Tibial nerve (tissue), 4 donors: ENCODE data around the gene SLIT3. TPM values are rescaled to one million over a fixed set of nuclear protein-coding genes. Genes with fewer than 3 reads are reported as not detected.

ENCODE experiments used
- DNase-seq, 2 donors: peaks; one replicate each; pipeline ENCODE4 v3.0.0-alpha.2; 2019; ENCODE audit warnings: low spot score in 2 of 2
- H3K27ac ChIP-seq, 4 donors: fragments of 200-600 bp; sonication (generic) in 3 of 4; one replicate each; pipeline ENCODE4 v1.5.1; 2017 to 2019; ENCODE audit warnings: mild to moderate bottlenecking in 1 of 4
- H3K27me3 ChIP-seq, 2 donors: fragments of 200-600 bp; sonication (generic) in 1 of 2; one replicate each; pipeline versions ENCODE4 v1.5.1 to v1.6.0; 2017 to 2019
- H3K36me3 ChIP-seq, 3 donors: fragments of 200-600 bp; sonication (generic); one replicate each; pipeline ENCODE4 v1.5.1; 2018 to 2019
- H3K4me1 ChIP-seq, 4 donors: fragments of 200-600 bp; sonication (generic) in 3 of 4; one replicate each; pipeline ENCODE4 v1.5.1; 2017 to 2019
- H3K4me3 ChIP-seq, 4 donors: fragments of 200-600 bp; sonication (generic) in 3 of 4; one replicate each; pipeline ENCODE4 v1.5.1; 2017 to 2019; ENCODE audit warnings: mild to moderate bottlenecking in 1 of 4, moderate library complexity in 1 of 4
- H3K9me3 ChIP-seq, 4 donors: fragments of 200-600 bp; sonication (generic) in 3 of 4; one replicate each; pipeline ENCODE4 v1.5.1; 2017 to 2019
- EP300 ChIP-seq, 2 donors: sonication (generic); formaldehyde crosslinking; IDR thresholded peaks; one replicate each; pipeline ENCODE4 v1.6.1; 2017; ENCODE audit warnings: antibody characterized with exemption in 2 of 2, mild to moderate bottlenecking in 1 of 2
- POLR2A ChIP-seq, 2 donors: fragments of 450-650 bp; IDR thresholded peaks; one replicate each; pipeline ENCODE4 v1.6.1; 2017; ENCODE audit warnings: antibody characterized with exemption in 2 of 2, mild to moderate bottlenecking in 2 of 2, moderate library complexity in 2 of 2
- WGBS, 2 donors: methylation state at CpG; one replicate each; pipeline ENCODE4 v1.1.5; 2018; 5-methylcytosine and 5-hydroxymethylcytosine counted together
- total RNA-seq, 4 donors: library from RNA; depleted of rRNA; stranded (reverse); fragments of >200 nt; gene quantifications; one replicate each; pipeline ENCODE4 v1.1.0, GENCODE V29; 2016
- TF ChIP-seq, protein P1 (sequence below), 5 experiments: fragments of 200-600 bp in 3 of 5; fragments of 450-650 bp in 2 of 5; sonication (generic) in 3 of 5; IDR thresholded peaks; one replicate each; pipeline ENCODE4 v1.5.1; 2016 to 2019; ENCODE audit warnings: antibody characterized with exemption in 5 of 5, mild to moderate bottlenecking in 3 of 5, moderate library complexity in 2 of 5

The SLIT3 gene
- total RNA-seq, 4 donors from 2014 or later, result 16.6 to 39.0 (median 20.2) TPM

DNA sequence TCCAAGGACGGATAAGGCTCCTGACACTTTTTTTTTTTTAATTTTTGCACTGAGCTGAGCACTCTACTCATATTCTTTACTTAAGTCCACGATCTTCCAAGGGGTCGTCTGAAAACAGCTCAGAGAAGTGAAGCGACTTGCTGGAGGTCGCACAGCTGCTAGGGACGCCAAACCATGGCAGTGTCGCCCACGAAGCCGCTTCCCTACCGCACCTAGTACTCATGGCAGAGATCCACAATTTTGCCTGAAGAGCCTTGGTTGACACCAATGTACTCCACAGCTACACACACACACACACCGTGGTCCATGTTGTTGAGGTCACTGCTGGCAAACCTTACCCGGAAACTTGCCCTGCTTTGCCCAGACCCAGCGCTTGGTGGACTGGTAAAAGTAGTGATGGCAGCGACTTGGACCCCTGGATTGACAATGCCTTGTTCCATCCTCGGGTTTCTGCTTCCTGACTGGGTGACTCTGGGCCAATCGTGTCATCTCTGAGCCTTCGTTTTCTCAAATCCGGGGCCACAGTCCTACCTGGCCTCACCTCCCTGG lies 521 bp upstream of the SLIT3 start:
- peak overlapping the region in 2 of 4 donors; percentile 26 to 59 for H3K27ac ChIP-seq
- H3K4me3 ChIP-seq, result peak overlapping the region in 2 of 4 donors; percentile 39 to 53
- TF ChIP-seq POLR2A (IDR thresholded peaks at IDR 0.05) (no peak), EP300 (IDR thresholded peaks at IDR 0.05) (no peak)
- TF ChIP-seq, protein P1, sequence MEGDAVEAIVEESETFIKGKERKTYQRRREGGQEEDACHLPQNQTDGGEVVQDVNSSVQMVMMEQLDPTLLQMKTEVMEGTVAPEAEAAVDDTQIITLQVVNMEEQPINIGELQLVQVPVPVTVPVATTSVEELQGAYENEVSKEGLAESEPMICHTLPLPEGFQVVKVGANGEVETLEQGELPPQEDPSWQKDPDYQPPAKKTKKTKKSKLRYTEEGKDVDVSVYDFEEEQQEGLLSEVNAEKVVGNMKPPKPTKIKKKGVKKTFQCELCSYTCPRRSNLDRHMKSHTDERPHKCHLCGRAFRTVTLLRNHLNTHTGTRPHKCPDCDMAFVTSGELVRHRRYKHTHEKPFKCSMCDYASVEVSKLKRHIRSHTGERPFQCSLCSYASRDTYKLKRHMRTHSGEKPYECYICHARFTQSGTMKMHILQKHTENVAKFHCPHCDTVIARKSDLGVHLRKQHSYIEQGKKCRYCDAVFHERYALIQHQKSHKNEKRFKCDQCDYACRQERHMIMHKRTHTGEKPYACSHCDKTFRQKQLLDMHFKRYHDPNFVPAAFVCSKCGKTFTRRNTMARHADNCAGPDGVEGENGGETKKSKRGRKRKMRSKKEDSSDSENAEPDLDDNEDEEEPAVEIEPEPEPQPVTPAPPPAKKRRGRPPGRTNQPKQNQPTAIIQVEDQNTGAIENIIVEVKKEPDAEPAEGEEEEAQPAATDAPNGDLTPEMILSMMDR (IDR thresholded peaks at IDR 0.05), result no peak
- 15 to 19% methylated on average over 18 of the region's 18 CpGs for WGBS, 2 donors
- no peaks in the 10 kb centered on the region for H3K36me3 ChIP-seq
- H3K4me1 ChIP-seq, result peaks cover 0 to 40% (median 4%) of the 10 kb centered on the region in 4 donors
- peaks cover 0 to 5% of the 10 kb centered on the region in 2 donors for H3K27me3 ChIP-seq
- no peaks in the 10 kb centered on the region for H3K9me3 ChIP-seq
- DNase-seq, result no peak

DNA sequence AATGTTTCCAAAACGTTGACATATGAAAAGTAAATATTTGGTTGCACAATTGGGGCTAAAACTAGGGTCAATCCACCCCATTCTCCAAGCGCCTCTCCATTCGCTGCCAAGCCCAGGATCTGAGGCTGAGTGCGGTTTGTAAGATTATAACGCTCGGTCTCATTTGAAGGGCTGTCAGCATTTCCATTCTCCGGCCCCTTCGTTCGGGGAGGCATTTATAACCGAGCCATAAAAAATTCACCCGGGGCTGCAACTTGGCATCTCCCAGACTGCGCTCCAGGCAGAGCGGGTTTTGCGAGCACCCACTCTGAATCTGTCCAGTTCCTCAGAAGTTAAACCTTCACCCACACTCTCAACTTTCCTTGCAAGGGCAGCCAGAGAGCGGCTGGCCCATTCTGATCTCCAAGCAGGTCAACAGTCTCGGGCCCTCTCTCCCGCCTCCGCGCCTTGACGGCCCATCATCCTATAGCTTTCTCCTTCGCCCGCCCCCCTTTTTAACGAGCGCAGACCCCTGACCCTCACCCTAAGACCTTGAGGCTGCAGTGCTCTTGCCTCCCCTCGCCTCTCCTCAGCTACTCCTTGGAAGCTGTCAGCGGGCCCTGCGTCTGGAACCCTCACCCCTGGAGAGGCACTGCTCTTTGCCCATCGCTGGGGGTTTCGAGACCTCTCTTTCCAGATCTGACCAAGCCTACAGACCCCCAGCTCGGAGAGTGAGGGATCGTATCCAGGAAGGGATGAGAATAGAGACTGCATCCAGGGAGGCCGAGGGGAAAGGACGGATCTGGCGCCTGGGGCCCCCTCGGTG lies 1.1 kb downstream of the SLIT3 start:
- 7 to 8% methylated on average over 33 of the region's 35 CpGs for WGBS, 2 donors
- DNase-seq, result no peak
- Histone ChIP-seq H3K36me3 (no peaks in the 10 kb centered on the region), H3K9me3 (no peaks in the 10 kb centered on the region), H3K27me3 (peaks cover 0 to 5% of the 10 kb centered on the region in 2 donors), H3K27ac (peak overlapping the region; percentile 35 to 68 (median 64)), H3K4me3 (peak overlapping the region; percentile 32 to 53 (median 37)), H3K4me1 (peaks cover 0 to 40% (median 4%) of the 10 kb centered on the region in 4 donors)
- TF ChIP-seq POLR2A (IDR thresholded peaks at IDR 0.05) (no peak), EP300 (IDR thresholded peaks at IDR 0.05) (no peak)
- TF ChIP-seq, protein P1 (IDR thresholded peaks at IDR 0.05), result no peak

DNA sequence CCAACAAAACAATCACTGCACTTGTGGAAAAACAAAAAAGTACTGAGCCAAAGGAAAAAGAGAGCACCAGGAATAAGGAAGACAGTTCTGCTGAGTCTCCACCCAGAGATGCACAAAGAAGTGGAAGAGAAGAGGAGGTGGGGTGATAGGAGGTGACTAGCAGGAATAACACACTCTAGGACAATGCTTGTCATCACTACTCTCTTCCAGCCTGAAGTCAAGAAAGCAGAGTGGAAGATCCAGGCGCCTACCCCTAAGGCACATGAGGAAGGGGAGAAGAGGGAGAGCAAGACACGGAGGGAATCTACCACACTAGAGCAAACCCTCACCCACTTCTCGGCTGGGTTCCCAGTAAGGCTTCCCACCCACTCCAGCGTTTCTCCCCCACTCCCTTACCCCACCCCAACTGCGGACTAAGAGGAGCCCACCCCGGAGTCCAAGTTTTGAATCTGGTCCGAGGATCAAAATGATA lies 1.7 kb downstream of the SLIT3 start:
- TF ChIP-seq EP300 (IDR thresholded peaks at IDR 0.05) (no peak), POLR2A (IDR thresholded peaks at IDR 0.05) (no peak)
- TF ChIP-seq, protein P1 (IDR thresholded peaks at IDR 0.05), result no peak
- H3K27ac ChIP-seq, result peak overlapping the region in 2 of 4 donors; percentile 64
- peaks cover 0 to 40% (median 4%) of the 10 kb centered on the region in 4 donors for H3K4me1 ChIP-seq
- H3K36me3 ChIP-seq, result no peaks in the 10 kb centered on the region
- peak overlapping the region in 3 of 4 donors; percentile 32 to 53 (median 35) for H3K4me3 ChIP-seq
- 27 to 28% methylated on average over 7 of the region's 7 CpGs for WGBS, 2 donors
- H3K27me3 ChIP-seq, result peaks cover 0 to 5% of the 10 kb centered on the region in 2 donors
- no peaks in the 10 kb centered on the region for H3K9me3 ChIP-seq
- no peak for DNase-seq

DNA sequence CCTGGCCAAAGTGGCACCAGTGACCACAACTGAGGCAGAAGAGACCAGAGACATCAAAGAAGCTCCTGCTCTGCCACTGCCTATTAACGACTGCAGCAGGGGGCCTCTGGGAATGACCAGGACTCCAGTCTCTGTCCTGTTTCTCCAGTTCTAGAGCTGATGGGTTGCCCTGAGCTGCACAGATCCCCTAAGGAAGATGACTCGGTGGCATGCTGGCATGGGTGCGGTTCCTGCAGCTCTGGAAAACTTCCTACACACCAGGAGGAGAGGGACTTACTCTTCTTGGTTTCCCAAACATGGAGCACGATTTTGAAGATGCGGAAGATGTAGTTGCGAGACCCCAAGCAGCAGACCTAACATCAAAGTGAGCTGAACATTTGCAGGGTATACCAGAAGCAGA lies 2.7 kb downstream of the SLIT3 start:
- no peak overlapping the region for H3K27ac ChIP-seq
- no peaks in the 10 kb centered on the region for H3K9me3 ChIP-seq
- no peak for TF ChIP-seq EP300 (IDR thresholded peaks at IDR 0.05)
- no peak for TF ChIP-seq POLR2A (IDR thresholded peaks at IDR 0.05)
- TF ChIP-seq, protein P1 (IDR thresholded peaks at IDR 0.05), result no peak
- peaks cover 0 to 40% (median 4%) of the 10 kb centered on the region in 4 donors for H3K4me1 ChIP-seq
- DNase-seq, result no peak
- H3K4me3 ChIP-seq, result no peak overlapping the region
- H3K36me3 ChIP-seq, result no peaks in the 10 kb centered on the region
- 87 to 89% methylated on average over 6 of the region's 6 CpGs for WGBS, 2 donors
- H3K27me3 ChIP-seq, result peaks cover 0 to 5% of the 10 kb centered on the region in 2 donors
